Measurements from ENCODE around the gene VWA2. TPM values are rescaled to one million over a fixed set of nuclear protein-coding genes. Genes with fewer than 3 reads are reported as not detected.
A peak's percentile ranks its signal among the peaks of the same experiment; 100 is the strongest.

VWA2 gene
- total RNA-seq, 1 donor from 2014 or later = 15.5 TPM

DNA sequence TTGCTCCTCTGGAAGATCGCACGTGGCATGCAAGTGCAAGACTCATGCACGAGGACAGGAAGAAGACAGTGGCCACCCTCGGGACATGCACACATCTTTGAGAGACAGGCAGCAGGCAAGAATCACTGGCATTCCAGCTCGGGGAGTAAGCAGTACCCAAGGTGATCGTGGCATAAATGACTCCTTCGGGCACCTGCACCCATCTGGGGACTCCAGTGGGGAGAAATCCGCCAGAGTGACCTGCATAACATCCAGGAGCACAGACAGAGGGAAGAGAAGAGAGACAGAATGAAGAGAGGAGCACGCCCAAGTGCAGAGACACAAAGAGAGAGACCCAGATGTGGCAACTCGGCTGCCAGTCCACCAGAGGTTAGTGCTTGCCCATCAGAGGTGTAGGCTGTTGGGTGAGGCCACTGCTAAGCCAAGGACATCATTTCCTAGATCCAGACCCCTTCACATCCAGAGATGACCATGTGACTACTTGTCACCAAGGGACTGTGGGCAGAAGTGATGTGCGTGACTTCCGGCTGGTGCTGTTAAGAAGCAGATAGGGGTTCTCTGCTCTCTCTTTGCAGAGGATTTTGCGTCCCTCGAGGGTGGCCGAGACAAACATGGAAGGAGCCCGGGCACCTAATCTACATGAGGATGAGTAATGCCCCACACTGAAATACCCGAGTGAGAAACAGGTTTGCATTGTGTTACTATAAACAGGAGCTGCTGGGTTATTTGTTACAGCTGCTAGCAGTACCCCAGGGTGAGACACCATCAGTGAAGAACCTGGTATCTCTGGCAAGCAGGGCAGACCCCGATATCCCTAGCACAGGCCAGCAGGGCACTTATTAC is 80.6 kb downstream of the VWA2 start:
- Histone ChIP-seq H3K36me3 (no peaks in the 10 kb centered on the region), H3K4me1 (no peaks in the 10 kb centered on the region), H3K27ac (no peak overlapping the region), H3K4me3 (no peak overlapping the region), H3K9me3 (no peaks in the 10 kb centered on the region), H3K27me3 (no peaks in the 10 kb centered on the region)
- TF ChIP-seq, protein P1, sequence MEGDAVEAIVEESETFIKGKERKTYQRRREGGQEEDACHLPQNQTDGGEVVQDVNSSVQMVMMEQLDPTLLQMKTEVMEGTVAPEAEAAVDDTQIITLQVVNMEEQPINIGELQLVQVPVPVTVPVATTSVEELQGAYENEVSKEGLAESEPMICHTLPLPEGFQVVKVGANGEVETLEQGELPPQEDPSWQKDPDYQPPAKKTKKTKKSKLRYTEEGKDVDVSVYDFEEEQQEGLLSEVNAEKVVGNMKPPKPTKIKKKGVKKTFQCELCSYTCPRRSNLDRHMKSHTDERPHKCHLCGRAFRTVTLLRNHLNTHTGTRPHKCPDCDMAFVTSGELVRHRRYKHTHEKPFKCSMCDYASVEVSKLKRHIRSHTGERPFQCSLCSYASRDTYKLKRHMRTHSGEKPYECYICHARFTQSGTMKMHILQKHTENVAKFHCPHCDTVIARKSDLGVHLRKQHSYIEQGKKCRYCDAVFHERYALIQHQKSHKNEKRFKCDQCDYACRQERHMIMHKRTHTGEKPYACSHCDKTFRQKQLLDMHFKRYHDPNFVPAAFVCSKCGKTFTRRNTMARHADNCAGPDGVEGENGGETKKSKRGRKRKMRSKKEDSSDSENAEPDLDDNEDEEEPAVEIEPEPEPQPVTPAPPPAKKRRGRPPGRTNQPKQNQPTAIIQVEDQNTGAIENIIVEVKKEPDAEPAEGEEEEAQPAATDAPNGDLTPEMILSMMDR (IDR thresholded peaks at IDR 0.05) = no peak
- intact Hi-C loops (cut with DNase I) = no loop called here
- DNase-seq (peak; percentile 34), ATAC-seq (no peak)

- no peaks in the 10 kb centered on the region for H3K9me3 ChIP-seq
- TF ChIP-seq, protein P1 (IDR thresholded peaks at IDR 0.05) = no peak
- H3K4me1 ChIP-seq = no peaks in the 10 kb centered on the region
- DNase-seq = no peak
- ATAC-seq = no peak
- H3K27ac ChIP-seq = no peak overlapping the region
- H3K27me3 ChIP-seq = no peaks in the 10 kb centered on the region
- H3K36me3 ChIP-seq = no peaks in the 10 kb centered on the region
- no peak overlapping the region for H3K4me3 ChIP-seq
- intact Hi-C loops (cut with DNase I) = no loop called here
Measured at GRCh38 chr10:114320249-114321116, 81.4 kb downstream of the VWA2 start.

GRCh38 chr10:114322344-114322743 is 83.3 kb downstream of the VWA2 start:
- Histone ChIP-seq H3K9me3 (no peaks in the 10 kb centered on the region), H3K27me3 (no peaks in the 10 kb centered on the region), H3K4me1 (no peaks in the 10 kb centered on the region), H3K4me3 (no peak overlapping the region), H3K36me3 (no peaks in the 10 kb centered on the region), H3K27ac (no peak overlapping the region)
- no peak for DNase-seq
- ATAC-seq = no peak
- TF ChIP-seq, protein P1 (IDR thresholded peaks at IDR 0.05) = no peak
- intact Hi-C loops (cut with DNase I) = no loop called here

DNA sequence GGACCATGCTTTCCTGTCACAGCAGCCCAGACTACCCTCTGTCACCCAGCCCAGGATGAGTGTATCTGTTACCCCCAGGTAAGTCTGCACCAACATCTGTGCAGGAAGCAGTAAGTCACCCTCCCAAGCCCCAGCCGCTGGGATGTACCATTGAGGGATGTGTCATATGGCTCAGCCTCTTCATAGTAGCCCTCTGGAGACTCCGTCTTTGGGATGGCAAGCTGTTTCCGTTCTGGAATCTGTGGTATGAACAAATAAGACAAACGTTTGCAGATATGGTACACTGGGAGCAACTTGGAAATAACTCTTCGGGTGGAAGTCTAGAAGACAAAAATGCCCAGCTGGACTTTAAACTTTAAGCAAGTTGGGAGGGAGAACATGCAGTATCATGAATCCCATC is 84.0 kb downstream of the VWA2 start:
- no peak overlapping the region for H3K27ac ChIP-seq
- no peaks in the 10 kb centered on the region for H3K27me3 ChIP-seq
- H3K4me1 ChIP-seq = no peaks in the 10 kb centered on the region
- H3K4me3 ChIP-seq = no peak overlapping the region
- ATAC-seq = no peak
- intact Hi-C loops (cut with DNase I) = no loop called here
- no peak for DNase-seq
- no peaks in the 10 kb centered on the region for H3K36me3 ChIP-seq
- TF ChIP-seq, protein P1 (IDR thresholded peaks at IDR 0.05) = no peak
- H3K9me3 ChIP-seq = no peaks in the 10 kb centered on the region

DNA sequence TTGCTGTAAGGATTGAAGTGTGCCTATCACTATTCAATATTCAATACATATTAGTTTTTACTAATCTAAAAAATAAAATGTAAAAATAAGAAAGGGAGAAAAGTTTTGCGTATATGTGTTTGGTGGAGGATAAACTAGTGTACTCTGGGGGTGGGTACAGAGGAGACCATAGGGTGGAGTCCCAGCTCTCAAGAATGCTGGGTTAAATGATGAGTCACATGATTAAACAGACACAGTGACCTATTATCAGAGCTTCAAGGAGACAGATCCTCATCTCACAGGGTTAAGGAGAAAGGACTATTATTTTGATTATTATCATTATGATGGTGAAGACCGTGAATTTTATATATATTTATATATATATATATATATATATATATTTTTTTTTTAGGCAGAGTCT is 87.7 kb downstream of the VWA2 start:
- H3K4me1 ChIP-seq = no peaks in the 10 kb centered on the region
- no peak for DNase-seq
- H3K27me3 ChIP-seq = no peaks in the 10 kb centered on the region
- H3K36me3 ChIP-seq = no peaks in the 10 kb centered on the region
- TF ChIP-seq, protein P1 (IDR thresholded peaks at IDR 0.05) = no peak
- H3K4me3 ChIP-seq = no peak overlapping the region
- no peaks in the 10 kb centered on the region for H3K9me3 ChIP-seq
- intact Hi-C loops (cut with DNase I) = no loop called here
- ATAC-seq = no peak
- no peak overlapping the region for H3K27ac ChIP-seq
